Liver (tissue), 9 donors: ENCODE measurements around the gene TANGO6. TPM values are rescaled to one million over a fixed set of nuclear protein-coding genes. Genes with fewer than 3 reads are reported as not detected.

ENCODE experiments used
- DNase-seq: peaks from one replicate; pipeline ENCODE4 v3.0.0-alpha.2; 2017; ENCODE audit warnings: low spot score
- H3K27ac ChIP-seq, 2 donors: one replicate each; pipeline ENCODE4 v1.7.0; 2013; ENCODE audit warnings: inconsistent platforms in 2 of 2, low read length in 2 of 2, control low read depth in 1 of 2, low read depth in 1 of 2, mild to moderate bottlenecking in 1 of 2
- H3K27me3 ChIP-seq, 4 donors: one replicate each; pipeline versions ENCODE4 v1.6.1 to v1.7.0; 2013; ENCODE audit warnings: low read length in 3 of 4, inconsistent platforms in 1 of 4, mild to moderate bottlenecking in 1 of 4, moderate library complexity in 1 of 4; ENCODE audit not compliant: control insufficient read depth in 4 of 4, insufficient read depth in 4 of 4
- H3K36me3 ChIP-seq, 4 donors: one replicate each; pipeline versions ENCODE4 v1.6.1 to v1.7.0; 2013; ENCODE audit warnings: low read length in 3 of 4, mild to moderate bottlenecking in 3 of 4, low read depth in 1 of 4, moderate library complexity in 1 of 4; ENCODE audit not compliant: control insufficient read depth in 4 of 4, insufficient read depth in 3 of 4
- H3K4me1 ChIP-seq, 4 donors: one replicate each; pipeline versions ENCODE4 v1.6.1 to v1.7.0; 2013; ENCODE audit warnings: low read length in 3 of 4, mild to moderate bottlenecking in 3 of 4, moderate library complexity in 1 of 4; ENCODE audit not compliant: control insufficient read depth in 4 of 4, insufficient read depth in 4 of 4
- H3K4me3 ChIP-seq, 3 donors: one replicate each; pipeline versions ENCODE4 v1.6.1 to v1.7.0; 2013; ENCODE audit warnings: low read length in 3 of 3, control low read depth in 1 of 3, low read depth in 1 of 3, mild to moderate bottlenecking in 1 of 3
- H3K9ac ChIP-seq, 2 donors: one replicate each; pipeline ENCODE4 v1.7.0; 2013; ENCODE audit warnings: low read length in 2 of 2, mild to moderate bottlenecking in 2 of 2, moderate library complexity in 2 of 2, control low read depth in 1 of 2, low read depth in 1 of 2
- H3K9me3 ChIP-seq, 4 donors: one replicate each; pipeline versions ENCODE4 v1.6.1 to v1.7.0; 2013; ENCODE audit warnings: low read length in 3 of 4; ENCODE audit not compliant: control insufficient read depth in 4 of 4
- ATF3 ChIP-seq: IDR thresholded peaks from 2 replicates; pipeline ENCODE4 v1.6.1; 2016; ENCODE audit warnings: antibody characterized with exemption
- CTCF ChIP-seq: fragments of 150-350 bp; IDR thresholded peaks from 2 replicates; pipeline ENCODE4 v1.5.1; 2017; ENCODE audit warnings: improper control_type of control experiment, low read depth, low read length; ENCODE audit not compliant: missing input control
- EGR1 ChIP-seq, 2 donors: IDR thresholded peaks; 2 replicates each; pipeline ENCODE4 v1.6.1; 2016 to 2018; ENCODE audit warnings: antibody characterized with exemption in 2 of 2, low read depth in 2 of 2
- FOXA1 ChIP-seq: IDR thresholded peaks from 2 replicates; pipeline ENCODE4 v1.6.1; 2016; ENCODE audit warnings: antibody characterized with exemption
- FOXA2 ChIP-seq: IDR thresholded peaks from 2 replicates; pipeline ENCODE4 v1.6.1; 2016; ENCODE audit warnings: antibody characterized with exemption
- GABPA ChIP-seq, 2 donors: IDR thresholded peaks in 1 of 2; conservative IDR thresholded peaks in 1 of 2; 2 replicates each; pipeline ENCODE4 v1.6.1; 2016; ENCODE audit warnings: antibody characterized with exemption in 2 of 2, mild to moderate bottlenecking in 1 of 2, moderate library complexity in 1 of 2
- HNF4A ChIP-seq, 2 donors: conservative IDR thresholded peaks; 2 replicates each; pipeline ENCODE4 v1.6.1; 2016; ENCODE audit warnings: antibody characterized with exemption in 2 of 2, mild to moderate bottlenecking in 2 of 2
- HNF4G ChIP-seq: IDR thresholded peaks from 2 replicates; pipeline ENCODE4 v1.6.1; 2016; ENCODE audit warnings: antibody characterized with exemption
- JUND ChIP-seq, 2 donors: IDR thresholded peaks; 2 replicates each; pipeline ENCODE4 v1.6.1; 2016; ENCODE audit warnings: antibody characterized with exemption in 2 of 2
- MAX ChIP-seq: IDR thresholded peaks from 2 replicates; pipeline ENCODE4 v1.6.1; 2016; ENCODE audit warnings: antibody characterized with exemption
- NR2F2 ChIP-seq: IDR thresholded peaks from 2 replicates; pipeline ENCODE4 v1.6.1; 2016; ENCODE audit warnings: antibody characterized with exemption
- RAD21 ChIP-seq, 2 donors: IDR thresholded peaks; 2 replicates each; pipeline ENCODE4 v1.6.1; 2016; ENCODE audit warnings: antibody characterized with exemption in 2 of 2, mild to moderate bottlenecking in 2 of 2
- REST ChIP-seq: IDR thresholded peaks from 2 replicates; pipeline ENCODE4 v1.6.1; 2016; ENCODE audit warnings: antibody characterized with exemption, mild to moderate bottlenecking
- RXRA ChIP-seq, 2 donors: IDR thresholded peaks; 2 replicates each; pipeline ENCODE4 v1.6.1; 2017 to 2018; ENCODE audit warnings: antibody characterized with exemption in 2 of 2, mild to moderate bottlenecking in 1 of 2
- SP1 ChIP-seq: IDR thresholded peaks from 2 replicates; pipeline ENCODE4 v1.6.1; 2018; ENCODE audit warnings: antibody characterized with exemption, mild to moderate bottlenecking
- TAF1 ChIP-seq: conservative IDR thresholded peaks from 2 replicates; pipeline ENCODE4 v1.6.1; 2016; ENCODE audit warnings: antibody characterized with exemption, mild to moderate bottlenecking
- YY1 ChIP-seq: IDR thresholded peaks from 2 replicates; pipeline ENCODE4 v1.6.1; 2016; ENCODE audit warnings: antibody characterized with exemption, mild to moderate bottlenecking
- ZBTB33 ChIP-seq: IDR thresholded peaks from 2 replicates; pipeline ENCODE4 v1.6.1; 2016; ENCODE audit warnings: antibody characterized with exemption
- WGBS: extraction: QIAGEN DNeasy Blood & Tissue Kit; methylation state at CpG from one replicate; pipeline ENCODE4 v1.1.7; 2013; 5-methylcytosine and 5-hydroxymethylcytosine counted together
- polyA plus RNA-seq, 2 donors: library from polyadenylated mRNA; stranded (reverse) in 1 of 2; unstranded in 1 of 2; fragments of 200-250 nt in 1 of 2; fragments of >200 nt in 1 of 2; fragmentation: Nextera tagmentation in 1 of 2; extraction: Ambion mirVana in 1 of 2; gene quantifications; one replicate each; pipeline versions ENCODE4 v1.2.1 to v1.2.3, GENCODE V29; 2013 to 2015
- total RNA-seq, 2 donors: library from RNA; depleted of rRNA; stranded (reverse); fragments of >200 nt; gene quantifications; one replicate each; pipeline ENCODE4 v1.2.3, GENCODE V29; 2014
- donor health status: healthy.
- donor health status: healthy.
- donor health status: healthy.
- donor health status: healthy.
- donor health status: healthy.

TANGO6 gene
- total and polyA plus RNA-seq, 4 donors: 6.8 to 40.6 (median 10.5) TPM

GRCh38 chr16:69087161-69087581, 243.8 kb downstream of the TANGO6 start:
- peaks cover 2 to 19% (median 6%) of the 10 kb centered on the region in 4 donors for H3K36me3 ChIP-seq
- H3K27ac ChIP-seq: no peak overlapping the region
- no peak overlapping the region for H3K4me3 ChIP-seq
- H3K4me1 ChIP-seq: peaks cover 12 to 19% (median 17%) of the 10 kb centered on the region in 4 donors
- H3K27me3 ChIP-seq: no peaks in the 10 kb centered on the region
- WGBS: 82% methylated on average over 3 of the region's 3 CpGs
- no peak overlapping the region for H3K9ac ChIP-seq
- no peak for DNase-seq
- TF ChIP-seq FOXA1 (no peak), HNF4A (conservative IDR thresholded peaks at IDR 0.05) (no peak), JUND (IDR thresholded peaks at IDR 0.05) (no peak), HNF4G (no peak), RXRA (IDR thresholded peaks at IDR 0.05) (no peak), GABPA (IDR thresholded peaks at IDR 0.05 in 1 of 2, conservative IDR thresholded peaks at IDR 0.05 in 1 of 2) (no peak), YY1 (no peak), MAX (no peak), RAD21 (IDR thresholded peaks at IDR 0.05) (no peak), ZBTB33 (no peak), CTCF (no peak), SP1 (no peak), FOXA2 (no peak), TAF1 (no peak), REST (no peak), ATF3 (no peak), NR2F2 (no peak), EGR1 (IDR thresholded peaks at IDR 0.05; ENCODE audit: low read depth in 2 of 2) (no peak)
- no peaks in the 10 kb centered on the region for H3K9me3 ChIP-seq
